ENCODE results near the gene LHX2.

LHX2 gene

DNA sequence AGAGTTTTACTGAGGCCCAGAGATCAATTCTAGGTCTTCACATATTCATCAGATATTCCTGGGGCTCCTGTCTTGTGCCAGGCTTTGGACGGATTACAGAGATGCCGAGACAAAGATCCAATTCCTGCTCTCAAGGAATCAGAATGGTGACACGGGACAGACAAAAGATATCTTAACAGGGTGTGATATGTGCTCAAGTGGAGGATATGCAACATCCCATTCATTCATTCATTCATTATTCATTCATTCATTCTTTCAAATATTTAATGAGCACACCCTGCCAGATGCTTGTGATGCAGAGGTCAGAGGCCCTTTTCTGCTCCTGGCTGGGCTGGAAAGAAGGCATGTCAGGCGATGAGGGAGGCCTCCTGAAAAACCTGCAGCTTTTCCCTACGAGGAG, 21.8 kb downstream of the LHX2 start:
- no peak for DNase-seq (ENCODE audit: low spot score)

DNA sequence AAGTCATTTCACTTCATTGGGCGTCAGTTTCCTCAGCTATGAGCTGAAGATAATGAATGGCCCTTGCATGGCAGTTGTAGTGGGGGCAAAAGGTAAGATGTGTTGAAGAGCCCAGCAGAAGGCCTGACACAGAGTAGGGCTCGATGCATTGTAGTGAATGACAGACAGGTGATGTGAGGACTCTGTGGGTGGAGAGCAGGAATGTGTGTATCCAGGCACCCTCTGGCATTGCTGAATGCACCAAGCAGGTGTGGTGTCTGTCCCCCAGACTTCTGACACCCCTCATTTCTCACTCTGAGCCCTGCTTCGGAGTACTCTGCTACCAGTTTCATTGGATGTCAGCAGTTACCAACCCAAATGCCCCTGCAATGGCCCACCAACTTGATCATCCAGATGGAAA, 22.4 kb downstream of the LHX2 start:
- DNase-seq (ENCODE audit: low spot score), result no peak

DNA sequence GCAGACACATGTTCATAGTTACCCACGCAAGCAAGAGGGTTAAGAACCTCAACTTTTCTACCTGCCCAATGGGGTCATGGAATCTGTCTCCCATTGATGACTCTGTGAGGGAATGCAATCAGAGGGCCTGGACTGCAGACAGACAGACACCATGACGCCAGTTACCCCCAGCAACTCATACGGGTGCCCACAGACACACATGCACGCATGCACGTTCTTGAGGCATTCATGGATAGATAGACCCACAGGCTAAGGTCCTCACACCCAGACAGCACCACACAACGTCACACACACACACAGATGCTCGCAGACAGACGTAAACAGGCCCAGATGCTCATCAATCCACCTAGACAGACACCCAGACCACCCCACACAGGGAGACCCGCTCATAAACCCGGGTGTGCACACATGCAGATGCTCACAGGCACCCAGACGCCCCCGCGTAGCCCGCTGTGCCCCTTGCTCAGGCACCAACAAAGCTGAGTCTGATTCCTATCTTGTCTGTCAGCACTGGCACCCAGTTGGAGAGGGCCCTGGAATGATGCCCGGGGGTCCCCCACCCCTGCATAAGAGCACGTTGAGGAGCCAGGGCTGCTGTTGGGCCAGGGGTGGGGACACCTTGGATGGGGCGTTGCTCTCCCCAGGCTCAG, 23.6 kb downstream of the LHX2 start:
- no peak for DNase-seq (ENCODE audit: low spot score)

DNA sequence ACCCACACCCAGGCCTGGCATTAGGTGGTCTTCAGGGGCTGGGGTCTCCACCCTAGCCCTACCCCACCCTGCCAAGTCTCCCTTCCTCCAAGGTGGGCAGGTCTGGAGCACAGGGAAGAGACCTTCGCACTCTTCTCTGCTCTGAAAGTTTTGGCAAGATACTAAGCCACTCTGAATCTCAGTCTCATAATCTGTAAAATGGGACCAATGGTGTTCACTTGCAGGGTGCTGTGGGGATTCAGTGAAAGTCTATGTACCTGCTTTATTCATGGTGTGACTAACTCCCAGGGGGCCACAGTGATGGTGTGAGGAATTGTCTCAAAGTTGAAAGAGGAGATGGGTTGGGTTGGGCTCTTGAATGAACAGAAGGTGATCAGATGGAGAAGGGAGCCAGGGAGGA, 25.0 kb downstream of the LHX2 start:
- no peak for DNase-seq (ENCODE audit: low spot score)

DNA sequence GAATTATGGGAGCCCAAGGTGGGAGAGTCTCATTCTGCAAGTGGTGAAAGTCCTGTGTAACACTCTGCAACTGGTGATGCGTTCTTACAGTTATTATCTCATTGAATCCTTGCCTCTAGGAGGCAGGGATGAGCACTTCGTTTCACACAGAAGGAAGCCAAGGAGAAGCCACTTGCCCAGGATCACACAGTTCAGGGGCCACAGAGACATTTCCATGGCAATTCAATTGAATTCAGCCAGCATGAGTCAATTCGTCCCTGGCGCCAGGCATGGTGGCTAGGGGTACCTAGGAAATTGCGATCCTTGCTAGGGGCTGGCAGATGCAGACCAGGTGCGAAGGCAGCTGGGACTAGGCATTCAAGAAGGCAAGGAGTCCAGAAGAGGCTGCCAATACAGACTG, 26.2 kb downstream of the LHX2 start:
- peak; percentile 61 for DNase-seq (ENCODE audit: low spot score)

DNA sequence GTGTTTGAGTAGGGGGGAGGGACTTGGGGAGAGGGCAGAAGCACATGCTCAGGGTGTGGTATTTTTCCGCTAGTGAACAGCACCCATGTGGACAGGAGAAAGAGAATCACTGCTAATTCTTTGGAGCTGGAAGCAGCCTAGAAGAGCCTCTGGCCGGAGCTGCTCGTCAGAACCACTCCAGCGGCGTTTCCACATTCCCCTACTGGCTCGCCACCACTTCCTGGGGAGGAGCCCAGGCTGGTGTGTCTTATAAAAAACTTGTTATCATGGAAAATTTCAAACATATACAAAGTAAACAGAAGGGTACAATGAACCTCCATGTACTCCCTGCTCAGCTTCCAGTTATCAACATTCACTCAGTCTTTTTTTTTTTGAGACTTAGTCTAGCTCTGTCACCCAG, 26.7 kb downstream of the LHX2 start:
- no peak for DNase-seq (ENCODE audit: low spot score)

DNA sequence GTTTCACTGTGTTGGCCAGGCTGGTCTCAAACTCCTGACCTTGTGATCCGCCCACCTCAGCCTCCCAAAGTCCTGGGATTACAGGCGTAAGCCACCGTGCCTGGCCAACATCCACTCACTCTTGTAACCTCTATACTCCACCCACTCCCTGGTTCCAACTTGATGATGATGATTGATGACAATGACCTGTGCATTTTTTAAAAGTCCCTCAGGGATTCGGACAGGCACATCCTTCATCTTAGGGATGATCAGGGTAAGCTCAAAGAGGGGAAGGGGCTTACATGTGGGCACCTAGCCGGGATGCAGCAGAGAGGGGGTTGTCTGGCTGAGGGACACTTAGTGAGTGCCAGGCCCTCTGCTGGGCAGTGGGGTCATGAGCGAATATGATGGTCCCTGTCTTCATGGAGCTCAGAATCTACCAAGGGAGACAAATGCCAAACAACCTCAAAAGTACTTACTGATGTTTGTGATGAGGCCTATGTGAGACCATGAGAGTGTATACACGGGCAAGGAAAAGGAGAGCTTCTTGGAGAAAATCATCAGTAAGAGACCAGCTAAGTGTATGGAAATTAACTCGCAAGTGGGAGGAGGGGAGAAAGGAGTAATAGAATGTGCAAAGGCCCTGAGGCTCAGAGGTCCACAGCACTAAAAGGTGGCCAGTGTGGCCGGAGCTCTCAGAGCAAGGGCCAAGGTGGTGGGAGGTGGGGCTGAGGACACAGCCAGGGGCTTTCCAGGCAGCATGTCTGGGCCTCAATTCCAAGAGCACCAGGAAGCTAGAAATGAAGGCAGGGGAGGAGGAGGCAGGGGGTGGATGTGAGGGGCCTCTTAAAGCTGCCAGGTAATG, 27.4 kb downstream of the LHX2 start:
- peak; percentile 62 for DNase-seq (ENCODE audit: low spot score)

DNA sequence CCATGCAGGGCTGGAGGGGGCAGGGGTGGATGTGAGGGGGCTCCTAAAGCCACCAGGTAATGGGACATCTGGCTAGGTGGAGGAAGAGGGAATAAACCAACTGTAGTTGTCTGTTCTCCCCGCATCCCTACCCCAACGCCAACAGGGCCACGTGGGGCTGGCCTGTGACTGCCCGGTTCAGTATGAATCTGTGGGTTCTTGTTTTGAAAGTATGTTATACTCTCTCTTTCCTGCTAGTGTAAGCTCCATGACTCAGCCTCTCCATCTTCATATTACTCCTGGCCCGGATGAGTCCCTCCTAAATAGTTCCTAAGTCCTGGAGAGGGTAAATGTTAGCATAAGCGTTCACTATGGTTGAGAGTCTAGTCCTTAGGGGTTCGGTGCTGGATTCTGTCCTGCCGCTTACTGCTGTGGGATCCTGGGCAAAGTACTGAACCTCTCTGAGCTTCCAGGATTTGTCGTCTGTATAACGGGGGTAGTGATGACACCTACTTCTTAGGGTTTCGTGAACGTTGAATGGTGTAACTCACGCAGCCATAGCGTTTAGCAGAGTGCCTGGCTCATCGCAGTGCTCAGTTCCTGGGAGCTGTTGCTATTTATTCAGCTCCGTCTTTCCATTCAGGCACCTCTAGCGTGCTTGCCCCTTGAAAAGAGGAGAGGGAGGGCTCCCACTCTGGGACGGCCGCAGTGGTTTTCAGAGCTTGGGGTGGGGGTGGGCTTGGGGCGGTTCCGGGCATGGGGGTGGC, 28.8 kb downstream of the LHX2 start:
- peak; percentile 59 for DNase-seq (ENCODE audit: low spot score)

DNA sequence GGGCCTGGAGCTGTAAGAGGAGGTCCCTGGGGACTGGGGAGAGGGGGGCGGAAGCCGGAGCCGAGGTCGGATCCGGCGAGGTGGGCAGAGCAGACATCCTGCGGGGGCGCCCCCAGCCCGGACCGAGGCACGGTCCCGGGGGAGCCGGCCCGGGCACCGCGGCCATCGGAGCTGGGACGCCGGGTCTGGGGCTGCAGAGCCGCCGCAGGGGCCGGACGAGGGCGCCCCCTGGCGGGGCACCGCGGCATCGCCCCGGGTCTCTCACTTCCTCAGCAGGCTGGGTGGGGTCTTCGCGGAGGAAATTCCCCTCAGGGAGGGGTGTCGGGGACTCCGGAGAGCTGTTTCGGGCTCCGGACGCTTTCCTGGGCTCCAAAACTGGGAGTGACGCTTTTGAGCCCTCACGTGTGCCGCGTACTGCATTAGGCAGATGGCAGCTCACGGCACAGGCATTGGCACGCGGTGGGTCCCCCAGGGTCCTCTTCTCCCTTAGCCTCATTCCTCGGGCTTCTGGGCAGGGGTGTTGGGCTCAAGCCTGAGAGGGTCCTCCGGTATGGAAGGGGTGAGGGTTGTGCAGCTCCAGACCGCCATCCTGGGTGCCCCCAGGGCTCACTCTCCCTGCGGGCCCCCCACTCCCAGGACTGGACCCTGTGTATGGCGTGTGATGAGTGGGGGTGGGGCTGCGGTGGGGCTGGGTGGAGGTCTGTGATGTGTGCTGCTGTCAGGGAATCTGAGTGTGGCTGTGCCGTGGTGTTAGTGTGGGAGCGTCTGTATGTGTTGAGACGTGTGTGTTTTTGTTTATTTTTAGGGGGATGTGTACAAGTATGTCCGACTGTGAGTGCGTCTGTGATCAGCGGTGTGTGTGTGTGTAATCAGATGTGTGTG, 29.6 kb downstream of the LHX2 start:
- DNase-seq (ENCODE audit: low spot score), result peak; percentile 96

DNA sequence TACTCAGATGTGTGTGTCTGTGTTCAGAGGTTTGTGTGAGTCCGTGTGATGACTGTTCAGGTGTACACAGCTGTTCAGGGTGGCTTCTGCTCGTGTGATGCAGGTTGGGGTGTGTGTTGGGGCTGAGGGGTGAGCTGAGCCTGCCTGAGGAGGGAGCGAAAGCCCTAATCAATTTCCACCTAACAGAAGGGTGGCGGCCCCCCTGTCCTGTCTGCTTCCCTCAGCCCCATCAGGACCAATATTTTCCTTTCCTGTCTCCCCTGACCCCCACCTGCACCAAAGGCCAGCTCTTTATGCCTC, 30.2 kb downstream of the LHX2 start:
- no peak for DNase-seq (ENCODE audit: low spot score)

DNA sequence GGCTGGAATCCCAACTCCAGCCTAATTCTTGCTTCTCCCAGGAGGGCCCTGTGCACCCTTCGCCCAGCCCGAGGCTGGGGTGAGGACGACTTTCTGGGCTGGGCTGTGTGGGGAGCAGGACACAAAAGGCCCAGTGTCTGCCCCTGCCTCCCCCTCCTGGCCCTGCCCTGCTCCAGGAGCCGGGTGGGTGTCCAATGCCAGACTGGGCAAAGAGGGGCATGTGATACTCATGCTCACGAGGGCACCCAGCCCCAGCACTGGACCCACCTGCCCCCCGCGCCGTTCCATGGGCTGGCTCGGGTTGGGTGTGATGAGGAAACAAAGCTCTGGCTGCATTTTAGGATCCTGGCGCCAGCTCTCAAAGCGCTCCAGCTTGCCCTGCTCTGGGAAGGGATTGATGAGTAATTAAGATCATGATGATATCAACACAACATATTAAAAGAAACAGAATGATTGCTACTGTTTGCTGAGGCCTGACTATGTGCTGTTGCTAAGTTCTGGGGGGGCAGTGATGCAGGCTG, 30.7 kb downstream of the LHX2 start:
- DNase-seq (ENCODE audit: low spot score), result no peak

DNA sequence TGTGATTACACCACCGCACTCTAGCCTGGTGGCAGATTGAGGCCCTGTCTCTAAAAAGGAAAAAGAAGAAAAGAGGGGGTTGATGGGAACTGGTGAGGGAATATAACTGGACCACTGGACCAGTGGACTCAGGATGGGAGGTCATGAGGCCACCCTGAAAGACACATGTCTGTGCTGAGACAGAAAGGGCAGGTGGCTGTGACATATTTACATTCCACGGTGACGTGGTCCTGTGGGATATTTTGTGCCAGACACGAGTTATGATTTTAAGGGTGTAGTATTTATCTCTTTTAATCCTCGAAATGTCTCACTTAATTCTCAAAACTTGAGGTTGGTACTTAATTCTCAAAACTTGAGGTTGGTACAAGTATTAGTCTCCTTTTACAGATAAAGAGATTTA, 32.9 kb downstream of the LHX2 start:
- DNase-seq (ENCODE audit: low spot score), result no peak

DNA sequence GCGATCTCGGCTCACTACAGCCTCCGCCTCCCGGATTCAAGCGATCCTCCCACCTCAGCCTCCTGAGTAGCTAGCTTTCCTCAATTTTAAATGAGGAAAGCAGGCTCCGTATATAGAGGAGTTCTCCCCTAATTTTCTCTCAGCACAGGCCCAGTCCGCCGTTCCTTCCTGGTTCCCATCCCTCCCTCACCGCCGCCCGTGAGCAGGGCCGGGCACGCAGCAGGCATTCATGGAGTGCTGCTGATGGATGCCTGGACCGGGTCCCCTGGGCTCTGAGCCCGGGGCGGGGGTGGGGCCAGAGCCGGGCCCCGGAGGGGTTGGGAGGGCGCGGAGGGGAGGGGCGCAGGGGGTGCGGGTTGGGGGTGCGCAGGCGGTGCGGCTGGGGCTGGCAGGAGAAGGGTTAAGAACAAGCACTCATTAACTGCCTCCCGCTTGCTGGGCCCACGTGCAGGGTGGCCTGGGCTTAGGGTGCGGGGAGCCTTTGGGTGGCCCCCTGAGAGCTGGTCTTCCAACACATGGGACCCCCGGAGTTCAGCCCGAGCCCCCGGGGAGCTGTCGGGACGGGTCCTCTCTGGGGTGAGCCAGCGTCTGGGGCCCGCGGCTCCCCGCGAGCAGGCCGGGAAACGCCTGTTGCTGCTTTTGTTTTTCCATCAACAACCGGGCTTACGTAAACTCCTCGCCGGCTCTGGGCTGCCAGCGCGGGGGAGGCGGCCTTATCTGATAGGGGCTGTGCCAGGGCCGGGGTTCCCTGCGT, 33.7 kb downstream of the LHX2 start:
- DNase-seq (ENCODE audit: low spot score), result peak; percentile 56

DNA sequence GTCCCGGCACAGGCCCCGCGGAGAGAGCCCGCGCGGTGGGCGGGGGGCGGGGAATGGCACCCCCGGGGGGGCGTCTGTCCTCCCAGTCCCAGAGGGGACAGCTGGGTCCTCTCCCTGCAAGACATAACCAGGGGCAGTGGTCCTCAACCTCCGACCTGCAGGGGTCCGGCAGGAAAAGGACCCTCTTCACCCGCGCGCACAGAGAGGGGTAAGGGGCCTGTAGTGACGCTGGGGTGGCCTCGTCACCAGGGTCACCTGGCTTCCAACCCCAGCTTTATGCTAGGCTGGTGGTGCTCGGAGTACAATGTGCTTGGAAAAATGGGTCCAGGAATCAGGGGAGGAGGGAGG, 34.2 kb downstream of the LHX2 start:
- DNase-seq (ENCODE audit: low spot score), result no peak

DNA sequence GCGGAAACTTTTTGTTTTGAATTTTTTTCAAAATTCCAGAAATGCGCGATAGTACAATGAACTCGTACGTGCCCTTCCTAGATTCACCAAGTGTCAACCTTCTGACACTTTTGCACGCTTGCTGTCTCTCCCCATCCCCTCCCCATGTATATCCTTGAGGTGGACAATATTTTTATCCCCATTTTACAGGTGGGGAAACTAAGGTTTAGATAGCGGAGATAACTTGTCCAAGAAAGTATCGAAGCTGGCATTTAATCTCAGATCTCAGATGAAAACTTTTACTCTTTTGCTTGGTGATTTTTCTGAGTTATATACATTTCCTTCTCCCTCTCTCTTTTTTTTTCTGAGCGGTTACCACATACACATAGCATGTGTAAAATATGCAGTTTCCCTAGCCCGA, 34.6 kb downstream of the LHX2 start:
- no peak for DNase-seq (ENCODE audit: low spot score)

DNA sequence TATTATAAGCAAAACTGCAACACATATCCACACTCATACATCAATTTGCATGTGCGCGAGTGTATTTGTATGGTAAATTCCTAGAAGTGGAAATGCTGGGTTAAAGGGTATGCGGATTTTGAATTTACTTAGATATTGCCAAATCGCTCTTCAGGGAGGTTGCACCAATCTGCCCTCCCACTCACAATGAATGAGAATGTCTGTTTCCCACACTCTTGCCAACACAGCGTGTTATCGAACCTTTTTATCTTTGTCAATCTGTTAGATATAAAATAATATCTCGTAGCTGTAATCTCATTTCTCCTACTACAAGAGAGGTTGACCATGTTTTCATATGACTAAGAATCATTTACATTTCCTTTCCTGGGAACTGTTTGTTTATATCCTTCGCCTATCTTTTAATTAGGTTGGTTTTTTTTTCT, 35.7 kb downstream of the LHX2 start:
- DNase-seq (ENCODE audit: low spot score), result no peak

DNA sequence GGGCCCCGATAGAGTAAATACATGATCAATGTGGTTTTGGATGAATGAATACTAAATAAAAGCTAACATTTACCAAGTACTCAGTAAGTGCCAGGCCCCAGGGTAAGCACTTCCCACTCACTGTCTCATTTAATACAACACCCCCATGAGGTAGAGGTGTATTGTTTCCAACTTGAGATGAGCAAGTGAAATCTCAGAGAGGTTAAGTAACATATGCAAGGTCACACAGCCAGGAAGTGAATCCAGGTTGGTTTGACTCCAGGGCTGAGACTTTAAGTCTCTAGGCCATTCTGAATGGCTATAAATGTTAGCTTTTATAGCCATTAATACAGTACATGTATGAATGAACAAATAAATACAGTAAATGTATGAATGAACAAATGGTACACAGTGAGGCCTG, 39.4 kb downstream of the LHX2 start:
- no peak for DNase-seq (ENCODE audit: low spot score)

DNA sequence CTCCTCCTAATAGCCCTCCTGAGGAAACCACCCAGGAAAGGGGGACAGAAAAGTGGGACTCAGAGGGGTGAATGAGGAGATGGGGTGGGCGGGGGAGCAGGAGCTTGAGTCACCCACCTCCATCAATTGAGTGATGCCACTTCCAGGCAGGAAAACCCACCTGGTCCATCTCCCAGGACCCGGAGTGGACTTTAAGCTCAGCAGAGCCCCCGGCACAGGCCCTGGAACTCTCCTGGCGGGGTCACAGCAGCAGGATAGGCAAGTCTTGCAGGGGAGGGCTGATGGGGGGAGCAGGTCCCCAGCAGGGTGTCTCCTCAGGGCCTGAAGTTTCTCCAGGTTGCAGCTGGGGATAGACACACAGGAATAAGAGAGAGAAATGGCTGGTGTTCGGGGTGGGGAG, 40.8 kb downstream of the LHX2 start:
- DNase-seq (ENCODE audit: low spot score), result no peak

DNA sequence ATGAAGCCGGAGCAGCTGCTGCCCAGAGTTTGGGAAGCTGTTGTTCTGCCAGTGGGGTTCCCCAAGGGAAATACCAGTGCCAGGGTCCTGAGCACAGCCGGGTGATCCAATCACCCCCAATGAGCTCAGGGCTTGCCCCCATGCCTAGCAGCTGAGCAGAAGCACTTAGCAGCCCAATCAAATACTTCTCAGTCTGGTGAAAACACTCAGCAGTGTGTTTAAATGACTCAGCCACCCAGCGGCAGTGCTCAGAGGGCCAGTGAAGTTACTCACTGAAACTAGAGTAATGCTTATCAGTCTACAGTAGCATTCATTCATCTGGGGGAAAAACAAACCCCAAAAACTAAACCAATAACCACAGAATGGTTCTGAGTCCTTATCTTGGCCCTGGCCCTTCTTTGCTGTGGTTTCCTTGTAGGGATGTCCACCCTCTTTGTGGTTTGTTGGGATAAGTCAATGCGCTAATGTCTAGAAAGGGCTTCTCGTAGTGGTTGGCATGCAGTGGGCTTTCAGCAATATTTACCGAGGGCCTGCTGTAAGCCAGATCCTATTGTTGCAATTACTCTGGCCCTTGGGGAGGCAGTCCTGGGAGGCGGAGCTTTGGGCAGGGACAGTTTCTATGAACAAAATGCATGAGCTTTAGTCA, 43.1 kb downstream of the LHX2 start:
- no peak for DNase-seq (ENCODE audit: low spot score)

DNA sequence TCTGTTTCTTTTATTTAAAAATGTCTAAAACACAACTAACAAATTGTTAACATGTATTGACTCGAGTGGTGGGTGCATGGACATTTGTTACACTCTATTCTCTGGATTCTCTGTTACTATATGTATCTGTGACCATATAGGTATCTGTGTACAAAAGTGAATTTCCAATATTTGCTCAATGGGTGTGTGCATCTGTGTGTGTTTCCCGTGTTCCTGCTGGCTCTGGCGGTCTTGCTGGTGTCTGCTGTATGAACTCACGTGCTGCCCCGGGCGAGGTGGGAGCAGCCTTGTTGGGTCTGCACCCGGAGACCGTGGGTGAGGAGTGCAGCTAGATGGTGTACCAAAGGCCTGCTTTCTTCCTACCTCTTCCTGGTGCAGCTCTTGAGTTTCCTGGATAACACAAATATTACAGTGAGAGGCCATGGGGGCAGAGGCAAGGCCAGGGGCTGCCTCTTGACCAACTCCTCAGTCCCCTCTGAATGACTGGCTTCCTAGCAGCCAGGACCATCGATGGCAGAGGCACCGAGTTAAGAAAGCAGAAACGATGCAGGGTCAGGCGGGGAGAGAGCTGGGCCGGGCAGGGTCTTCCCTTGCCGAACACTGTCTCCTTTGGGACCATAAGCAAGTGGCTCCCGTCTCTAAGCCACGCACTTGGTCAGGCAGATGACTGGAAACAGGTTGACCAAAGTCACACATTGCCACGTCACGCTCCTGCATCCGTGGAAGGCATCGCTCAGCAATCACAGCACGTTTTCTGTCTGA, 49.5 kb downstream of the LHX2 start:
- no peak for DNase-seq (ENCODE audit: low spot score)

Measured in HuH-7 (cell line).